Keratinocyte (primary cell): ENCODE data around the gene ZNF423. TPM values are rescaled to one million over a fixed set of nuclear protein-coding genes. Genes with fewer than 3 reads are reported as not detected.

Experiments
- DNase-seq: peaks from one replicate; pipeline ENCODE4 v3.0.0-alpha.2; 2011; ENCODE audit warnings: low read depth, missing footprints, low spot score
- FAIRE-seq: peaks from 2 replicates; lab custom pipeline; 2011; peaks lifted over from hg19 to GRCh38; lab: Jason Lieb, UNC
- H2AFZ ChIP-seq: 2 replicates; pipeline ENCODE4 v1.6.0; 2012; ENCODE audit warnings: low read length, control low read depth, inconsistent platforms; ENCODE audit not compliant: control insufficient read depth
- H3K27ac ChIP-seq: 2 replicates; pipeline ENCODE4 v1.5.1; 2011; ENCODE audit warnings: low read length; ENCODE audit not compliant: control insufficient read depth, insufficient read depth
- H3K27me3 ChIP-seq: 3 replicates; pipeline ENCODE4 v1.6.0; 2011; ENCODE audit warnings: low read length; ENCODE audit not compliant: control insufficient read depth, insufficient read depth; ENCODE audit errors: extremely low read depth
- H3K36me3 ChIP-seq, 2 experiments: 2 replicates in 1 of 2; 3 replicates in 1 of 2; pipeline ENCODE4 v1.5.1; 2011; ENCODE audit warnings: low read length in 2 of 2, mild to moderate bottlenecking in 1 of 2; ENCODE audit not compliant: control insufficient read depth in 2 of 2, insufficient read depth in 2 of 2; ENCODE audit errors: extremely low read depth in 1 of 2
- H3K4me1 ChIP-seq: 3 replicates; pipeline ENCODE4 v1.5.1; 2011; ENCODE audit warnings: low read length; ENCODE audit not compliant: control insufficient read depth, insufficient read depth; ENCODE audit errors: extremely low read depth
- H3K4me2 ChIP-seq: 3 replicates; pipeline ENCODE4 v1.6.0; 2011; ENCODE audit warnings: low read depth, low read length; ENCODE audit not compliant: control insufficient read depth, insufficient read depth; ENCODE audit errors: extremely low read depth
- H3K4me3 ChIP-seq, 3 experiments: fragments of 200-600 bp in 1 of 3; sonication (generic) in 1 of 3; 2 replicates in 2 of 3; 3 replicates in 1 of 3; pipeline ENCODE4 v1.5.1; 2011 to 2016; ENCODE audit warnings: low read length in 3 of 3, mild to moderate bottlenecking in 3 of 3, control low read depth in 2 of 3, inconsistent platforms in 1 of 3, low read depth in 1 of 3, mixed read lengths in 1 of 3, mixed run types in 1 of 3, moderate library complexity in 1 of 3; ENCODE audit not compliant: control insufficient read depth in 2 of 3, insufficient read depth in 2 of 3; ENCODE audit errors: extremely low read depth in 1 of 3
- H3K79me2 ChIP-seq: 2 replicates; pipeline ENCODE4 v1.6.0; 2012; ENCODE audit warnings: low read length; ENCODE audit not compliant: control insufficient read depth, insufficient read depth
- H3K9ac ChIP-seq: 3 replicates; pipeline ENCODE4 v1.6.0; 2011; ENCODE audit warnings: low read length; ENCODE audit not compliant: control insufficient read depth, insufficient read depth; ENCODE audit errors: extremely low read depth
- H3K9me1 ChIP-seq: 3 replicates; pipeline ENCODE4 v1.6.0; 2011; ENCODE audit warnings: low read length; ENCODE audit not compliant: control insufficient read depth, insufficient read depth; ENCODE audit errors: extremely low read depth
- H3K9me3 ChIP-seq: 2 replicates; pipeline ENCODE4 v1.5.1; 2012; ENCODE audit warnings: low read depth, low read length; ENCODE audit not compliant: control insufficient read depth
- H4K20me1 ChIP-seq: 3 replicates; pipeline ENCODE4 v1.6.0; 2011; ENCODE audit warnings: low read length; ENCODE audit not compliant: control insufficient read depth, insufficient read depth; ENCODE audit errors: extremely low read depth
- CTCF ChIP-seq, 3 experiments: IDR thresholded peaks in 1 of 3; conservative IDR thresholded peaks in 1 of 3; optimal IDR thresholded peaks in 1 of 3; 2 replicates in 2 of 3; 3 replicates in 1 of 3; pipeline versions ENCODE3 to v1.5.1; 2011; ENCODE audit warnings: low read length in 3 of 3, mild to moderate bottlenecking in 3 of 3, moderate library complexity in 2 of 3, control low read depth in 1 of 3, inconsistent platforms in 1 of 3; ENCODE audit not compliant: insufficient read depth in 2 of 3; ENCODE audit errors: extremely low read depth in 1 of 3
- EZH2 ChIP-seq: IDR thresholded peaks from one replicate; pipeline ENCODE4 v1.6.1; 2012; ENCODE audit warnings: inconsistent platforms, mild to moderate bottlenecking, low read length, moderate library complexity
- dilution Hi-C: fragments of 300-500 bp; cut with MboI; formaldehyde crosslinking; loops from one replicate; pipeline ENCODE4 v1.7.0; 2020; ENCODE audit warnings: low sequenced_read_pairs; ENCODE audit not compliant: extremely low pct_ligation_motif_present
- polyA plus RNA-seq, 5 experiments: library from polyadenylated mRNA; depleted of rRNA in 3 of 5; stranded (reverse) in 3 of 5; stranded (forward) in 1 of 5; unstranded in 1 of 5; fragments of >200 nt; gene quantifications; 1 replicate in 1 of 5; 2 replicates in 3 of 5; 3 replicates in 1 of 5; pipeline versions ENCODE4 v1.2.1 to v1.2.3, GENCODE V29; 2011 to 2012; ENCODE audit warnings: missing spikeins in 2 of 5, low read depth in 1 of 5, low replicate concordance in 1 of 5

Gene ZNF423
- polyA plus RNA-seq, 1 donor (not counting 4 experiments of a cell fraction or from before 2014, with no cell fraction given): 0.05 TPM

- H3K27ac ChIP-seq: no peak overlapping the region
- FAIRE-seq: no peak
- no peaks in the 10 kb centered on the region for H3K79me2 ChIP-seq
Measured at GRCh38 chr16:49542391-49542891, 313.5 kb downstream of the ZNF423 start.

GRCh38 chr16:49540836-49541235 lies 315.1 kb downstream of the ZNF423 start:
- no peaks in the 10 kb centered on the region for H3K9me3 ChIP-seq
- H3K79me2 ChIP-seq: no peaks in the 10 kb centered on the region
- DNase-seq (no peak), FAIRE-seq (no peak)
- no peak overlapping the region for H3K9ac ChIP-seq
- dilution Hi-C loops: no loop called here
- TF ChIP-seq EZH2 (no peak), CTCF (optimal IDR thresholded peaks at IDR 0.05 in 1 of 3, IDR thresholded peaks at IDR 0.05 in 1 of 3, conservative IDR thresholded peaks at IDR 0.05 in 1 of 3; ENCODE audit: extremely low read depth in 1 of 3, insufficient read depth in 2 of 3, low read length in 3 of 3) (no peak)
- no peaks in the 10 kb centered on the region for H3K27me3 ChIP-seq
- no peak overlapping the region for H3K4me2 ChIP-seq
- H3K4me1 ChIP-seq: no peaks in the 10 kb centered on the region
- H3K9me1 ChIP-seq: no peaks in the 10 kb centered on the region
- H3K36me3 ChIP-seq: no peaks in the 10 kb centered on the region
- no peak overlapping the region for H3K27ac ChIP-seq
- H3K4me3 ChIP-seq: no peak overlapping the region
- no peaks in the 10 kb centered on the region for H4K20me1 ChIP-seq
- H2AFZ ChIP-seq: no peak overlapping the region

More at GRCh38 chr16:49542391-49542891, 313.5 kb downstream of the ZNF423 start:
- no peaks in the 10 kb centered on the region for H3K36me3 ChIP-seq
- TF ChIP-seq CTCF (optimal IDR thresholded peaks at IDR 0.05 in 1 of 3, IDR thresholded peaks at IDR 0.05 in 1 of 3, conservative IDR thresholded peaks at IDR 0.05 in 1 of 3; ENCODE audit: extremely low read depth in 1 of 3, insufficient read depth in 2 of 3, low read length in 3 of 3): no peak
- TF ChIP-seq EZH2: no peak
- no peak overlapping the region for H3K4me2 ChIP-seq
- no peaks in the 10 kb centered on the region for H3K9me1 ChIP-seq
- H3K9ac ChIP-seq: no peak overlapping the region
- no peak overlapping the region for H2AFZ ChIP-seq
- no peaks in the 10 kb centered on the region for H4K20me1 ChIP-seq
- no peaks in the 10 kb centered on the region for H3K27me3 ChIP-seq
- dilution Hi-C loops: no loop called here
- no peaks in the 10 kb centered on the region for H3K9me3 ChIP-seq
- H3K4me1 ChIP-seq: no peaks in the 10 kb centered on the region
- H3K4me3 ChIP-seq: no peak overlapping the region
- no peak for DNase-seq
